CD4-positive, alpha-beta memory T cell (primary cell): ENCODE measurements around the gene KIRREL3. TPM values are rescaled to one million over a fixed set of nuclear protein-coding genes. Genes with fewer than 3 reads are reported as not detected.

Experiments used
- CTCF ChIA-PET: fragments of 350-600 bp; sonication (Branson Sonifier 250); formaldehyde crosslinking; loops from one replicate; lab custom pipeline; 2021; ENCODE audit warnings: inconsistent platforms; ENCODE audit not compliant: partially characterized antibody; lab: Charles Lee
- POLR2A ChIA-PET: fragments of 350-600 bp; sonication (Branson Sonifier 250); formaldehyde crosslinking; loops from one replicate; lab custom pipeline; 2021; ENCODE audit not compliant: partially characterized antibody; lab: Charles Lee
- DNase-seq, 5 donors: peaks; one replicate each; pipeline versions ENCODE4 v3.0.0 to v3.0.0-alpha.2; 2020 to 2022; ENCODE audit warnings: mixed read lengths in 1 of 5
- H3K27ac ChIP-seq: one replicate; pipeline ENCODE4 v1.7.0; 2013; ENCODE audit warnings: low read depth, low read length
- H3K27me3 ChIP-seq: 2 replicates; pipeline ENCODE4 v1.7.0; 2013; ENCODE audit warnings: mild to moderate bottlenecking, low read length, moderate library complexity; ENCODE audit not compliant: insufficient read depth
- H3K36me3 ChIP-seq: 2 replicates; pipeline ENCODE4 v1.7.0; 2013; ENCODE audit warnings: mild to moderate bottlenecking, low read length, moderate library complexity; ENCODE audit not compliant: insufficient read depth
- H3K4me1 ChIP-seq: 2 replicates; pipeline ENCODE4 v1.7.0; 2013; ENCODE audit warnings: mild to moderate bottlenecking, low read length, moderate library complexity; ENCODE audit not compliant: insufficient read depth
- H3K4me3 ChIP-seq, 2 donors: one replicate each; pipeline ENCODE4 v1.7.0; 2013; ENCODE audit warnings: low read length in 2 of 2, mild to moderate bottlenecking in 1 of 2
- H3K9me3 ChIP-seq, 2 donors: one replicate each; pipeline ENCODE4 v1.7.0; 2013; ENCODE audit warnings: low read length in 2 of 2, control low read depth in 1 of 2; ENCODE audit not compliant: control insufficient read depth in 1 of 2
- H3K27ac Mint-ChIP-seq, 7 donors: one replicate each; pipeline ENCODE4 v1.8.0; 2020 to 2021; ENCODE audit warnings: mixed read lengths in 7 of 7, mild to moderate bottlenecking in 6 of 7, inconsistent platforms in 3 of 7, moderate library complexity in 3 of 7
- H3K27me3 Mint-ChIP-seq, 2 donors: one replicate each; pipeline ENCODE4 v1.8.0; 2020 to 2021; ENCODE audit warnings: mixed read lengths in 2 of 2
- H3K36me3 Mint-ChIP-seq, 2 donors: one replicate each; pipeline ENCODE4 v1.8.0; 2020 to 2021; ENCODE audit warnings: mixed read lengths in 2 of 2, inconsistent platforms in 1 of 2, mild to moderate bottlenecking in 1 of 2
- H3K4me1 Mint-ChIP-seq, 4 donors: one replicate each; pipeline ENCODE4 v1.8.0; 2020 to 2021; ENCODE audit warnings: mixed read lengths in 4 of 4, mild to moderate bottlenecking in 1 of 4
- H3K4me3 Mint-ChIP-seq, 8 donors: one replicate each; pipeline ENCODE4 v1.8.0; 2020 to 2021; ENCODE audit warnings: mixed read lengths in 8 of 8, mild to moderate bottlenecking in 7 of 8, moderate library complexity in 6 of 8, inconsistent platforms in 3 of 8
- H3K9me3 Mint-ChIP-seq, 8 donors: one replicate each; pipeline ENCODE4 v1.8.0; 2020 to 2021; ENCODE audit warnings: mixed read lengths in 8 of 8, mild to moderate bottlenecking in 5 of 8, inconsistent platforms in 3 of 8, moderate library complexity in 1 of 8
- intact Hi-C: fragments of 100-400 bp; cut with micrococcal nuclease; formaldehyde crosslinking; loops from one replicate; pipeline ENCODE4 v1.15.1; 2023
- polyA plus RNA-seq, 2 donors: library from polyadenylated mRNA; unstranded; fragments of 300-500 nt; fragmentation: Illumina TruSeq; gene quantifications; one replicate each; pipeline ENCODE4 v1.2.3, GENCODE V29; 2021
- total RNA-seq, 2 experiments: library from RNA; stranded (reverse); gene quantifications; one replicate each; pipeline ENCODE4 v1.2.3, GENCODE V29; 2021

Gene KIRREL3
- total and polyA plus RNA-seq, 4 experiments from 2014 or later = not detected

DNA sequence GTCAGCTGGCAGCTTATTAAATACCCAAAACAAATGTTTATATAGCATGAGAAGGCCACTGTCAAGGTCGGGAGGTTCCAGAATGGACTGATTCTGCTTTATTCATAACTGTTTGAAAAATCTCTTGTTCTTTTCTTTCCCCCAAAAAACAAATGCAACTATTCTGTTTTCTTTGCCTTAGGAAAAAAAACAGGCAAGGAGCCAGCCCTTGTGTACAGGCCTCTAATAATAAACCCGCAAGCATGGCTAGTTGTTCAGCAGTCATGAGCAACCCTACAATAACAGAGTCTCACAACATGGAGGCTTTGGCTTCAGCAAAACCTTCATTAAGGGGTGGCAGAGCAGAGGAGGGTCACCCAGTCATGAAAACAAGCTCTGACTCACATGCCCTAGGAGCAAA lies 191.7 kb downstream of the KIRREL3 start:
- H3K27me3 ChIP-seq = no peaks in the 10 kb centered on the region
- H3K4me3 ChIP-seq = no peak overlapping the region
- Mint-ChIP-seq H3K9me3 (peaks cover 0 to 3% (median 0%) of the 10 kb centered on the region in 8 donors), H3K4me1 (no peaks in the 10 kb centered on the region), H3K27ac (no peak overlapping the region), H3K36me3 (no peaks in the 10 kb centered on the region), H3K27me3 (peaks cover 0 to 7% of the 10 kb centered on the region in 2 donors), H3K4me3 (no peak overlapping the region)
- no peaks in the 10 kb centered on the region for H3K9me3 ChIP-seq
- ChIA-PET POLR2A (no interaction called here), CTCF (no interaction called here)
- no peak overlapping the region for H3K27ac ChIP-seq
- DNase-seq = no peak
- no peaks in the 10 kb centered on the region for H3K36me3 ChIP-seq
- intact Hi-C loops = no loop called here
- H3K4me1 ChIP-seq = no peaks in the 10 kb centered on the region

DNA sequence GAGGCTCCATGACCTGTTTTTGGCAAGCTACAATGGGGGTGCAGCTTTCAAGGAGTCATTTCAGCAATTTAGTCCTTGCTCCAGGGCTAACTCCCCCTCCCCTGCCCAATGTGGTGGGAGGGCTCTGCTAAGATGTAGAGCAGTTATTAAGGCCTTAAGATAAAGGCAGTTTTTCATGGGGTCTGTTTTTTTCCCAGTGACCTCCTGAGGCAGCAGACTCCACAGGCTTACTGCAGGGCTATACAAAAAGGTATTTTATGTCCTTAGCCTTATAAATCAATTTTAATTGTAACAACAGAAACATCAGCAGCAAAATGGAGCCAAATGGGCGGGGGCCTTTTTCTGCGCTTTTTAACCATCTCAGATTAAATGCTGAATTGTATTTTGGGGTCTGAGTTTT lies 192.3 kb downstream of the KIRREL3 start:
- no peaks in the 10 kb centered on the region for H3K9me3 Mint-ChIP-seq
- Histone ChIP-seq H3K27me3 (no peaks in the 10 kb centered on the region), H3K9me3 (no peaks in the 10 kb centered on the region), H3K27ac (no peak overlapping the region), H3K4me1 (no peaks in the 10 kb centered on the region), H3K4me3 (no peak overlapping the region), H3K36me3 (no peaks in the 10 kb centered on the region)
- POLR2A ChIA-PET = no interaction called here
- intact Hi-C loops = no loop called here
- no peaks in the 10 kb centered on the region for H3K4me1 Mint-ChIP-seq
- H3K27me3 Mint-ChIP-seq = peaks cover 0 to 7% of the 10 kb centered on the region in 2 donors
- no peak overlapping the region for H3K27ac Mint-ChIP-seq
- CTCF ChIA-PET = no interaction called here
- no peak for DNase-seq
- H3K4me3 Mint-ChIP-seq = no peak overlapping the region
- H3K36me3 Mint-ChIP-seq = no peaks in the 10 kb centered on the region

DNA sequence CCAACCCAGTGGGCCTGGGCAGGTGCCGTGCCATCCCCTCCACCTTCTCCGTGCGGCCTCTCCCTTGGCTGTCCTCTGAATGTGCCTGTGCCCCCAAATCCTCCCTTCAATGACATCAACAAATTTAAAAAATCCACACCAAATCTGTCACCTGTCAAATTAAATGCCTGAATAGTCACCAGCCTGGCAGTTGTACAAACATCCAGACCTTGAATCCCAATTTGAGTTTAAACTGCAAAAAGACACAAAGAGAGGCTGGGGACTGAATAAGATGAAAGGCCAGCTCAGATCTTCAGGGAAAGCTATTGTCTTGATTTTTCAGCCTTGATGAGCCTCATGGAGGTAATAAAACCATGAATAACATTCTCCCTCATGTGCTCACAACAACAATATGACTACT lies 194.7 kb downstream of the KIRREL3 start:
- H3K4me1 Mint-ChIP-seq = no peaks in the 10 kb centered on the region
- peaks cover 2 to 11% of the 10 kb centered on the region in 2 donors for H3K27me3 Mint-ChIP-seq
- no peaks in the 10 kb centered on the region for H3K36me3 ChIP-seq
- no peak overlapping the region for H3K4me3 Mint-ChIP-seq
- CTCF ChIA-PET = no interaction called here
- no peaks in the 10 kb centered on the region for H3K9me3 Mint-ChIP-seq
- no peaks in the 10 kb centered on the region for H3K36me3 Mint-ChIP-seq
- POLR2A ChIA-PET = no interaction called here
- H3K9me3 ChIP-seq = no peaks in the 10 kb centered on the region
- no peak for DNase-seq
- H3K27me3 ChIP-seq = no peaks in the 10 kb centered on the region
- no peak overlapping the region for H3K27ac ChIP-seq
- no peak overlapping the region for H3K4me3 ChIP-seq
- H3K27ac Mint-ChIP-seq = no peak overlapping the region
- intact Hi-C loops = no loop called here
- H3K4me1 ChIP-seq = no peaks in the 10 kb centered on the region

DNA sequence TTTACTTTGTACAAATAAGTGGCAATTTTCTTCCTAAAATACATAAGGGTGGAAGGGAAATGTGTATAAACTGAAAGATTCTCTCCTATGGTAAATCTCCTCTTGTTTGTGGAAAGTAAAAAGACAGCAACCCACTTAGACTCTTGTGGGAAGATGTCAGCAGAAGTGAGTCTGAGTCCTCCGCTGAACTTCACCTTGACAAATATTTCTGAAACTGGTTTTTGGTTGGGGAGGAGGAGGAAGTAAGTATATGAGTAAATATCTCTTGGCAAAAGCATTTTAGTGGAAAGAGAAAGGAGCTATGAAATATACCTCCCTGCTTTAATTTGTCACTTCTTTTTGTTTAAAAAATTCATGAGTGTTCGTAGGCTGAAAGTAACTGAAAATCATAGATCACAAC lies 196.2 kb downstream of the KIRREL3 start:
- POLR2A ChIA-PET = no interaction called here
- Mint-ChIP-seq H3K27me3 (peaks cover 2 to 11% of the 10 kb centered on the region in 2 donors), H3K9me3 (no peaks in the 10 kb centered on the region), H3K4me3 (no peak overlapping the region), H3K4me1 (no peaks in the 10 kb centered on the region), H3K27ac (no peak overlapping the region), H3K36me3 (no peaks in the 10 kb centered on the region)
- Histone ChIP-seq H3K27ac (no peak overlapping the region), H3K9me3 (no peaks in the 10 kb centered on the region), H3K4me3 (no peak overlapping the region), H3K27me3 (no peaks in the 10 kb centered on the region), H3K36me3 (no peaks in the 10 kb centered on the region), H3K4me1 (no peaks in the 10 kb centered on the region)
- CTCF ChIA-PET = no interaction called here
- no peak for DNase-seq
- intact Hi-C loops = no loop called here

DNA sequence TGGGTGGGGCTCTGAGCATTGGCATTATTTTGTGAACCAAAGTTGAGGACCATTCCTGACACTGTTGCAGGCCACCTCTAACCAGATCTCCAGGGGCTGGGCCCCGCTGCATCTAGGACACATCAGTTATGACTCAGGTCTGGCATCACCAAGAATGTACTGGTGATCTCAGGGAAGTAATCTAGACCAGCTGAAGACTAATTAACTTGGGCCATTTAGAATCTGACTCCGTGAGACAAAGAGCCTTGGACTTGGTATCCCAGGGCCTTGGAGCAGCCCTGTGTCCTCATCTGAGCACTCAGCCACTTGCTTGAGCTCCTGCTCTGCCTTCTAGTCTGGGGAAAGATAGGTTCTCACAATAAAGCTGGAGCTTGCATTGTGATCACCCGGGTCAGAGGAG lies 200.6 kb downstream of the KIRREL3 start:
- Mint-ChIP-seq H3K27me3 (peaks cover 2 to 10% of the 10 kb centered on the region in 2 donors), H3K9me3 (peaks cover 0 to 5% (median 0%) of the 10 kb centered on the region in 8 donors), H3K27ac (no peak overlapping the region), H3K4me1 (no peaks in the 10 kb centered on the region), H3K36me3 (no peaks in the 10 kb centered on the region), H3K4me3 (no peak overlapping the region)
- no peak overlapping the region for H3K27ac ChIP-seq
- H3K27me3 ChIP-seq = no peaks in the 10 kb centered on the region
- ChIA-PET POLR2A (no interaction called here), CTCF (no interaction called here)
- H3K9me3 ChIP-seq = no peaks in the 10 kb centered on the region
- H3K36me3 ChIP-seq = no peaks in the 10 kb centered on the region
- no peaks in the 10 kb centered on the region for H3K4me1 ChIP-seq
- no peak overlapping the region for H3K4me3 ChIP-seq
- intact Hi-C loops = no loop called here
- DNase-seq = no peak

DNA sequence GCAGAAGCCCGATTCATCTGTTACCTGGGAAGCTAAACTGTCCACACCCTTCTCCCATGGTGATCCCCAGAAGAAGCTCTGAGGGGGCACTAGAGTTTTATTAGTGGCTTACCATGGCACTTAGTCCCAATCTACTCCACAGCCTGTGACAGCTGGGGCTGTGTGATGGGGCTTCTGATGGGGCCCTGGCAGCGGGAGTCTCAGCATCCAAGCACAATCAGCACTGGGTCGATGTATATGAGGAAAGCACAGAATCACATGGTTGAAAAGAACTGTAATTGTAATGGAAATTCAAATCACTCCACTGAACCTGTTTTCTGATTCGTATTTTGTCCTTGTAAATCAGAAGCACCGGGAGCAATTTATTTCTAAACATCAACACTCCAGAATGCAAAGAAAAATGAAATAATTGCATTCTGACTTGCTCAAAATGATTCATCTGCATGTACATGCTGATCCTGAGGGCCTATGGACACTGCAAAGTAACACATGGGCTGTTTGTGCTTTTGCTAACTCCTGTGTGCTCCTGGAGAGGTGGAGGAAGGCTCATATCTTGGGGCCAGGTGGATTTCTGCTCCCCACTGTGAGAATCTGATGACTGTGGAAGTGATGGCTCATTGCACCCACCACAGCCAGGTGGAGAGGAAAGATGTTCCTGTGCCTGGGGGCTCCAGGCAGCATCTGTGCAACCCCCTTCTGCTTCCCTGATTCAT lies 203.0 kb downstream of the KIRREL3 start:
- Mint-ChIP-seq H3K4me3 (no peak overlapping the region), H3K36me3 (no peaks in the 10 kb centered on the region), H3K27me3 (no peaks in the 10 kb centered on the region), H3K27ac (no peak overlapping the region), H3K9me3 (peaks cover 0 to 5% (median 0%) of the 10 kb centered on the region in 8 donors), H3K4me1 (no peaks in the 10 kb centered on the region)
- H3K9me3 ChIP-seq = no peaks in the 10 kb centered on the region
- H3K27me3 ChIP-seq = no peaks in the 10 kb centered on the region
- H3K4me3 ChIP-seq = no peak overlapping the region
- no peak for DNase-seq
- ChIA-PET POLR2A (no interaction called here), CTCF (no interaction called here)
- intact Hi-C loops = no loop called here
- no peaks in the 10 kb centered on the region for H3K36me3 ChIP-seq
- no peak overlapping the region for H3K27ac ChIP-seq
- H3K4me1 ChIP-seq = no peaks in the 10 kb centered on the region

DNA sequence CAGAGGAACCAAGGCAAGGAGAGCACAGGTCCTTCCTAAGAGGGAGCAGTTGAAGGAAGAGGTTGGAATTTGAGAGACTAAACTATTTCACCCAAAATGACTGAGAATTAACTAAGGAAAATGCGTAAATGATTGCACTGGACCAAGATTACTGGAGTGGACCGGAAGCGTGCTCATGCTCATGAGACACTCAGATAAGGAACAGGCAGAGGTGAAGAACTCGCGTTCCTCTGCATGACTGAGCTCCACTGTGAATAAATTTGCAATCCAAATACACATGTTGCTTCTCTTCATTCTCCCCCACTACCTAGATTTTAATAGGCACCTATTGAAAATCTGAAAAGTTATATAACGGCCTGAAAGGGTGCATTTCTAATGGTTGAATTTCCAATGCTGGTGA lies 207.0 kb downstream of the KIRREL3 start:
- Histone ChIP-seq H3K4me1 (no peaks in the 10 kb centered on the region), H3K36me3 (no peaks in the 10 kb centered on the region), H3K27ac (no peak overlapping the region), H3K4me3 (no peak overlapping the region), H3K9me3 (no peaks in the 10 kb centered on the region), H3K27me3 (no peaks in the 10 kb centered on the region)
- Mint-ChIP-seq H3K4me1 (no peaks in the 10 kb centered on the region), H3K4me3 (no peak overlapping the region), H3K27ac (no peak overlapping the region), H3K27me3 (peaks cover 0 to 1% of the 10 kb centered on the region in 2 donors), H3K9me3 (peaks cover 0 to 3% (median 0%) of the 10 kb centered on the region in 8 donors), H3K36me3 (no peaks in the 10 kb centered on the region)
- intact Hi-C loops = no loop called here
- ChIA-PET POLR2A (no interaction called here), CTCF (no interaction called here)
- DNase-seq = no peak
